ENCODE data around the gene OLIG1.

DNA sequence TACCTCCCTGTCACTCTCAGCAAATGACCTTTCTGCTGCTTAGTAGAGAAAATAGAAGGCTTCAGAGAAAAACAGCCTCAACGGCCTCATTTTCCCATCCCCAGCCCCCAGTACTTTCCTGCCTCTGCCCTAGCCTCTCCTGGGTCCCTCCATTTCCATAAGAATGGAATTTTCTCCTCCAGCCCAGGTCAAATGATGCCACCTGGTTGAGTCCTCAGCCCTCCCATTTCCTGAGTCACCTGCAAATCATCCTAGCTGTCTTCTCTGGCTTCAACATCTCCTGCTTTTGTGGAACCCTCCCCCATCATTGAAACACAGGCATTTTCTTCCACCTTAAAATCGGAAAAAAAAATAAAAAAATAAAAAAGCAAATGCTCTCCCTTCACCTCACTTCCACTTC, 35.1 kb downstream of the OLIG1 start:
- TF ChIP-seq, protein P1, sequence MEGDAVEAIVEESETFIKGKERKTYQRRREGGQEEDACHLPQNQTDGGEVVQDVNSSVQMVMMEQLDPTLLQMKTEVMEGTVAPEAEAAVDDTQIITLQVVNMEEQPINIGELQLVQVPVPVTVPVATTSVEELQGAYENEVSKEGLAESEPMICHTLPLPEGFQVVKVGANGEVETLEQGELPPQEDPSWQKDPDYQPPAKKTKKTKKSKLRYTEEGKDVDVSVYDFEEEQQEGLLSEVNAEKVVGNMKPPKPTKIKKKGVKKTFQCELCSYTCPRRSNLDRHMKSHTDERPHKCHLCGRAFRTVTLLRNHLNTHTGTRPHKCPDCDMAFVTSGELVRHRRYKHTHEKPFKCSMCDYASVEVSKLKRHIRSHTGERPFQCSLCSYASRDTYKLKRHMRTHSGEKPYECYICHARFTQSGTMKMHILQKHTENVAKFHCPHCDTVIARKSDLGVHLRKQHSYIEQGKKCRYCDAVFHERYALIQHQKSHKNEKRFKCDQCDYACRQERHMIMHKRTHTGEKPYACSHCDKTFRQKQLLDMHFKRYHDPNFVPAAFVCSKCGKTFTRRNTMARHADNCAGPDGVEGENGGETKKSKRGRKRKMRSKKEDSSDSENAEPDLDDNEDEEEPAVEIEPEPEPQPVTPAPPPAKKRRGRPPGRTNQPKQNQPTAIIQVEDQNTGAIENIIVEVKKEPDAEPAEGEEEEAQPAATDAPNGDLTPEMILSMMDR (IDR thresholded peaks at IDR 0.05 in 8 of 11, conservative IDR thresholded peaks at IDR 0.05 in 3 of 11) = no peak
- no peak for TF ChIP-seq POLR2A (IDR thresholded peaks at IDR 0.05)
- TF ChIP-seq POLR2AphosphoS5 (IDR thresholded peaks at IDR 0.05) = no peak

All from spleen (tissue), 7 donors.